Posterior vena cava (tissue), 2 donors: ENCODE data around the gene EIF4G3. TPM values are rescaled to one million over a fixed set of nuclear protein-coding genes. Genes with fewer than 3 reads are reported as not detected.
"Not testable (repeated sequence)": the region's sequence is repeated elsewhere in the genome, so short reads cannot be mapped to it uniquely, and the experiment has no call there.

ENCODE experiments used
- DNase-seq: peaks from one replicate; pipeline ENCODE4 v3.0.0-alpha.2; 2020; ENCODE audit warnings: low spot score
- intact Hi-C, 2 donors: fragments of 100-400 bp; cut with DNase I; formaldehyde crosslinking; loops; one replicate each; pipeline versions ENCODE4 v1.14.1 to v1.14.2; 2022 to 2023
- total RNA-seq, 2 donors: library from RNA; stranded (reverse); fragmentation: NEBNext Ultra II Directional; extraction: Animal tissue kit (Norgen Biotek cat#: 25700); gene quantifications; one replicate each; pipeline ENCODE4 v1.2.1, GENCODE V29; 2021
- donor health status: DM: yes; HTN: yes; CAD: no.
- donor health status: DM: yes; HTN: yes; CAD: no.

EIF4G3 gene
- total RNA-seq, 2 donors from 2014 or later: 54.7 to 56.6 TPM

GRCh38 chr1:20949871-20950590 lies 226.7 kb downstream of the EIF4G3 start:
- intact Hi-C loops: no loop called here

GRCh38 chr1:20948101-20948500 lies 228.6 kb downstream of the EIF4G3 start:
- intact Hi-C loops: no loop called here
- no peak for DNase-seq

More at GRCh38 chr1:20949871-20950590, 226.7 kb downstream of the EIF4G3 start:
- no peak for DNase-seq

GRCh38 chr1:20947409-20947808 lies 229.3 kb downstream of the EIF4G3 start:
- DNase-seq: no peak
- intact Hi-C loops: no loop called here

- intact Hi-C loops: no loop called here
- DNase-seq: no peak
These were observed 240.1 kb downstream of the EIF4G3 start for GRCh38 chr1:20936621-20937020.

GRCh38 chr1:20936216-20936615 lies 240.5 kb downstream of the EIF4G3 start:
- intact Hi-C loops: no loop called here
- no peak for DNase-seq

GRCh38 chr1:20935717-20936116 lies 241.0 kb downstream of the EIF4G3 start:
- intact Hi-C loops: no loop called here
- no peak for DNase-seq

GRCh38 chr1:20932437-20932977 lies 244.2 kb downstream of the EIF4G3 start:
- no peak for DNase-seq
- intact Hi-C loops: no loop called here

- intact Hi-C loops: no loop called here
- DNase-seq: no peak
These were observed 244.7 kb downstream of the EIF4G3 start for GRCh38 chr1:20931930-20932436.

GRCh38 chr1:20930427-20930826 lies 246.3 kb downstream of the EIF4G3 start:
- DNase-seq: no peak
- intact Hi-C loops: no loop called here

- DNase-seq: no peak
- intact Hi-C loops: no loop called here
These were observed 248.6 kb downstream of the EIF4G3 start for GRCh38 chr1:20928146-20928545.

GRCh38 chr1:20921285-20921684 lies 255.4 kb downstream of the EIF4G3 start:
- intact Hi-C loops: no loop called here

GRCh38 chr1:20913242-20913641 lies 263.5 kb downstream of the EIF4G3 start:
- DNase-seq: no peak
- intact Hi-C loops: no loop called here

More at GRCh38 chr1:20921285-20921684, 255.4 kb downstream of the EIF4G3 start:
- DNase-seq: no peak

GRCh38 chr1:20907526-20907925 lies 269.2 kb downstream of the EIF4G3 start:
- intact Hi-C loops, DNase-seq: not testable (repeated sequence)

GRCh38 chr1:20903437-20903836 lies 273.3 kb downstream of the EIF4G3 start:
- intact Hi-C loops: no loop called here
- no peak for DNase-seq

GRCh38 chr1:20900056-20900455 lies 276.6 kb downstream of the EIF4G3 start:
- DNase-seq: no peak
- intact Hi-C loops: no loop called here

- intact Hi-C loops: no loop called here
- no peak for DNase-seq
These were observed 277.3 kb downstream of the EIF4G3 start for GRCh38 chr1:20899154-20899972.

GRCh38 chr1:20896826-20897225 lies 279.9 kb downstream of the EIF4G3 start:
- intact Hi-C loops: no loop called here

GRCh38 chr1:20893931-20894330 lies 282.8 kb downstream of the EIF4G3 start:
- no peak for DNase-seq

More at GRCh38 chr1:20896826-20897225, 279.9 kb downstream of the EIF4G3 start:
- no peak for DNase-seq

GRCh38 chr1:20891091-20891490 lies 285.6 kb downstream of the EIF4G3 start:
- intact Hi-C loops: no loop called here
- no peak for DNase-seq

More at GRCh38 chr1:20893931-20894330, 282.8 kb downstream of the EIF4G3 start:
- intact Hi-C loops: no loop called here

- DNase-seq: no peak
- intact Hi-C loops: no loop called here
These were observed 289.5 kb downstream of the EIF4G3 start for GRCh38 chr1:20887246-20887645.
